HG02885 (cell line): Measurements from ENCODE around the gene KRT39.
A peak's percentile ranks its signal among the peaks of the same experiment; 100 is the strongest.
"Not testable (repeated sequence)": the region's sequence is repeated elsewhere in the genome, so short reads cannot be mapped to it uniquely, and the experiment has no call there.

Experiments used
- ATAC-seq: cut with Tn5 transposase; IDR thresholded peaks from one replicate; pipeline ENCODE4 v1.9.1; 2021; ENCODE audit warnings: mild to moderate bottlenecking; ENCODE audit not compliant: unreplicated experiment, poor library complexity

Gene KRT39

DNA sequence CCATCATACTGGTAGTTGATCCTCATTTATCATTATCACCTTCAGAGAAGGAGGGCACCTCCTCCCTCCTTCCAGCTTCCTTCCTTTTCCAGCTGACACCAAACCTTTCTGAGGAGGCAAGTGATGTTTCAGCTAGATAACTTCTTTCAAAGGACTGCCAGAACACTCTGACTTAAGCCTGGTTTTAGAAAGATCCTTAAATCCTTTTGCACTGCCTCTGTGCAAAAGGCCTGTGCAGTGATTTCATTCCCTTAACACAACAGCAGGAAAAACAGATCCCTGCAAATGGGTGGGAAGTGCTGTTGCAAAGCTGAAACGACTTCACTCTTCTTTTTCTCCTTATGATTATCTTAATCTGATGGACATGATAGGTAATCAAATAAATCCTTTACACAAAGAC is 22.2 kb downstream of the KRT39 start:
- ATAC-seq: no peak

GRCh38 chr17:40942553-40942952 is 24.2 kb downstream of the KRT39 start:
- no peak for ATAC-seq

GRCh38 chr17:40940266-40940665 is 26.5 kb downstream of the KRT39 start:
- ATAC-seq: no peak

DNA sequence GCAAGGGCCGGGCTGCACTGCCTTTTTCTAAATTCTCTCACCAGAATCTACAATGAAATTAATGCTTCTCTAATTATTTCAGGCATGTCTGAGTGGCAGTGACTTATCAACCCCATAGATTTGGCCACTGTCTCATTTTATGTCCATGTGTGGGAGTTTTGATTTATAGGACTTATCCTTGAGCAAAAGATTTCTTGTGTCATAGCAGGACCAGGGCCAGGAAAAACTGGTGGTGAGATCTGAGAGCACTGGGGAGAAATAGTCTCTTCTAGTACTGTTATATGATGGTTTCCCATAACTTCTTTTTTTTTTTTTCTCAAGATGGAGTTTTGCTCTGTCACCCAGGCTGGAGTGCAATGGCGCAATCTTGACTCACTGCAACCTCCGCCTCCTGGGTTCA is 27.8 kb downstream of the KRT39 start:
- ATAC-seq: no peak

GRCh38 chr17:40937384-40937819 is 29.3 kb downstream of the KRT39 start, which contains the start of gene KRT23:
KRT23 (minus strand) TSS chr17:40937646; CDS start chr17:40936603, 1,043 bp downstream.
- no peak for ATAC-seq

- ATAC-seq: no peak
Measured at GRCh38 chr17:40936976-40937375, 29.8 kb downstream of the KRT39 start.

DNA sequence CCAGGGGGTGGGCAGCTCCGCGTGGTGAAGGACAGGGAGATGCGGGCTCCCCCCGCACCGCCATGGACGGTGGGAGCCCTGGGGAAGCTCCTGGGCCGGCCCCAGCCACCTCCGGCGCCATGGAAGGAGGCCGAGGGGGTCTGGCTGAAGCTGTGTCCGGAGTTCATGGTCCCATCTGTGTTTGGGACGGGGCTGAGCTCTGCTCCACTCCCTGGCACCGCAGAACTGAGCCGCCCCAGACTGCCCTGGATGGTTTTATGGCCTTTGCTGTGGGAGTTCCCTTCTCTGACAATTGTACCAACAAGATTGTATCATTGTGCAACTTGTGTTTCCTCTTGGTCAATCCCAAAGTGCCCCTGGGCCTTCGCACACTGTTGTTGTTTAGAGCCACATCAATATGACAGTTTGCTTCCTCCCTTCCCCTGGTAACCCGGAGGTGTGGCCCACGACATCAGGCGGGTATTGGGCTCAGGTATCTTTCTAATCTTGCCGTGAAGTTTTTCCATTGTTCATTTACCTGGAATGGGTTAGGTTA is 30.2 kb downstream of the KRT39 start:
- ATAC-seq: no peak

GRCh38 chr17:40935624-40936023 is 31.1 kb downstream of the KRT39 start:
- no peak for ATAC-seq

DNA sequence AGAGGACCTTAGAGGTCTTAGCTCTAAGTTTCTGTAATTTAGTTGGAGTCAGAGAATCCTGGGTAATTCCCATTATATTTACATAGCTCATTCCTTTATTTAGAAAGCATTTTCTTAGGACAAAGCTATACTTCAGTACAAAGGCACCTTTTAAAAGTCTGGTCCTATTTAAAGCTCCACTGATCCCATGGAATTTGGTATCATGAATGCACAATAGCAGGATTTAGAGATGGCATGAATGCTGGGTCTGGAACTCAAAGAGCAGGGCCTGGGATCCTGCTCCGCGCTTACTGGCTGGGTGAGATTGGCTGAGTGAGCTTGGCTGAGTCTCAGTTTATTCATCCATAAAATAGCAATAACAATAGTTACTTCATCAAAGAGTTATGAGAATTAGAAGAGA is 34.1 kb downstream of the KRT39 start:
- no peak for ATAC-seq

- no peak for ATAC-seq
Measured at GRCh38 chr17:40931311-40931710, 35.4 kb downstream of the KRT39 start.

DNA sequence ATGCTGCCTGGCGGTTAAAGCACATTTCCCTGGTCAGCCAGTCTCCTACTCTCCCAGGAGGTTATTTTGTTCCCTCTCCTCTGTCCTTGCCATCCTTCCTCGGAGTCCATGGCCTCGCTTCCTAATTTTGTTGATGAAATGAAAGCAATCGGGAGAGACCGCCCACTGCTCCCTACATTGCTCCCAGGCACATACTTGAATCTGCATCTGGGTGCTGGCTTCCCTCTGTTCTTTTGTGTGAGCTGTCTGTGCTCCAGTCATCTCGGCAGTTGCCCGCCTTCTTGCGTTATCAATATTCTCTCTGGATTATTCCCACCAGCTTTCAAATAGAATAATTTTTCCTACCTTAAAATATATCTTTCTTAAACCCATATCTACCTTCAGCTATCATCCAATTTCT is 40.4 kb downstream of the KRT39 start:
- ATAC-seq: no peak

- ATAC-seq: no peak
Measured at GRCh38 chr17:40922239-40922638, 44.5 kb downstream of the KRT39 start.

DNA sequence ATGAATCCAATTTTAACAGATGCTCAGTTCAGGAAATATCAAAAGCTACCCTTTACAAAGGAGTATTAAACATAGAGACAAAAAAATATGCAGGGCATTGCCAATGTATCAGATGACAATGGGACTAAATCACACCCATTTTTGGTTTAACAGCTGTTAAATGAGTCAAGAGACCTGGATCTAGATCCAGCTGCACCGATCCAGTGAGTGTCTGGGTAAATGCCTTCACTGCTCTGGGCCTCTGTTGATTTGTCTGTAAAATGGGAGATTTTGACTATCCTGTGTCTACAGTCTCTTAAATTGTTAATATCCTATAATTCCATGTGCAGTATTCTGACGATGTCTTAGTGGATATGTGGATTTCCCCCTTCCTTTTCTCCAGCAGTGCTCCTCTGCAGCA is 45.7 kb downstream of the KRT39 start:
- ATAC-seq: no peak

DNA sequence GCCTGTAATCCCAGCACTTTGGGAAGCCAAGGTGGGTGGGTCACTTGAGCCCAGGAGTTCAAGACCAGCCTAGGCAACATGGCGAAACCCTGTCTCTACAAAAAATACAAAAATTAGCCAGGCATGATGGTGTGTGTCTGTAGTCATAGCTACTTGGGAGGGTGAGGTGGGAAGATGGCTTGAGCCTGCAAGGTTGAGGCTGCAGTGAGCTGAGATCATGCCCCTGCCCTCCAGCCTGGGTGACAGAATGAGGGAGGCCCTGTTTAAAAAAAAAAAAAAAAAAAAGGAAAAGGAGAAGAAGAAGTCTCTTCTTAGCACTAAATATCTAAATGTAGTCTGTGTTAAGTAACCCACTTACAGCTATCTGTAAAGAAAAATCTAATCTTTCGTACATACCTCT is 49.6 kb downstream of the KRT39 start:
- not testable (repeated sequence) for ATAC-seq

- ATAC-seq: no peak
Measured at GRCh38 chr17:40916366-40916765, 50.4 kb downstream of the KRT39 start.

- ATAC-seq: peak; percentile 46
Measured at GRCh38 chr17:40915721-40916256, 51.0 kb downstream of the KRT39 start.

- peak; percentile 56 for ATAC-seq
Measured at GRCh38 chr17:40915199-40915661, 51.5 kb downstream of the KRT39 start.

DNA sequence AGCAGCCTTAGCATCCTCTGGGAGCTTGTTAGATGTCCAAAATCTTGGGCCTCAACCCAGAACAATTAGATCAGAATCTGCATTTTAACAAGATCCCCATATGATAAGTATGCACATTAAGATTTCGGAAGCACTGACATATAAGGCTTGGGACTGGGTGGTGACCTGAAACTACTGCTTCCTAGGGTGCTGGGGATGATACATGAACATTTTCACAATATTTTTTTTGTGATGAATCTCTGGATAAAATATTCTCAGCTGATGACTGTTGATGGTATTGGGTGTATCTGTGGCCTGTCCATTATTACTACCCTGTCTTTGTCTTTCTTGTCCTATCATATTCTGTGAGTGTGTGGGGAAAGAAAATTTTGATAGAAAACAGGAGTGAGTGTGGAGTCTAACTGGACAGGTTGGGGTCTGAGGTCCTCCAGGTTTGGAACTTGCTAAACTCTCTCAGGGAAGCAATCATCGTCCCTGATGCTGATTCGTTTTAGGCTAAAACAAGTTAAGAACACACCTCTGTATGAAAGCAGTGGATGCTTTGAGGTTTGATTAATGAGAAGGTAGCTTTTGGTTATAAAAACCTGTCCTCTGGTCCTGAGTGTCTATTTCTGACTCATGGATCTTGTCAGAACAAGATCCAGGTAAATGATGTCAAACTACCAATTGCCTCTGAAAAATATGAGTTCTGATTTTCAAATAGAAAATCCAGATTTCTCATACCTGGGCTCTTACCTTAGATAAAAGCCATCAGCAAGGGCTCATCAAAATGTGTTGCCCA is 52.5 kb downstream of the KRT39 start:
- no peak for ATAC-seq

GRCh38 chr17:40912486-40913210 is 54.1 kb downstream of the KRT39 start:
- ATAC-seq: no peak

DNA sequence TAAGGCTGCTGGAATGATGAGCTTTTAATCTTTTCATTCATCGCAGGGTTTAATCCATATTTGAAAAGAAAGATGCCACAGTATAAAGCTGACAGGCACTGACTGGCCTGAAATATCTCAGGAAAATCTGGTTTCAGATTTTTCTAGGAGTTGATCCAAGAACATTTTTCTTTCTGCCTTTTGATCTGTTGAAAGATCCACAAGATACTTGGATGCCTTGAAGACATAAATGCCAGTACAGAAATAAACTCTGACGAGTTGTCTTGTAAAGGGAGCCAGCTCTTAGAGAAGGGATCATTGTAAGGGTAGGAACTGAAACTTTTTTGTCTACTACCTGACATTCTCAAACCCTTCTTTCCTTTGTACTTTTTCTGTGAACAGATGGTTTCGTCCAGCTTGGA is 56.3 kb downstream of the KRT39 start:
- no peak for ATAC-seq

DNA sequence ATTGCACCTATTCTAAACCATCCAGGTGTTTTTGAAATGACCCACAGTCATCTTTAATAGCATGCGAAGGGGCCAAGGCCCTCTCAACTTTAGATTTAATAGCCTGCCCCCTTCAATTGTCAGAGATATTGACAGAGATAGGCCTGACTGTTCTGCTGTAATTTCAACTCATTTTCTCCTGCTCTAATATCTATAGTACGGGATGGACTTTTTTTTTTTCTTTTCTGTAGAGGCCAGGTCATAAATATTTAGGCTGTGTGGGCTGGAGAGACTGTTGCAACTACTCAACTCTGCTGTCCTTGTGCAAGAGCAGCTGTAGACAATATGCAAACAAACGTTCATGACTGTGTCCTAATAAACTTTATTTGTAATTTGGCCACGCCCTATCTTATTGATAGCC is 57.0 kb downstream of the KRT39 start:
- no peak for ATAC-seq
